AG09309 (cell line): Measurements from ENCODE around the gene TRRAP.

Source experiments
- DNase-seq: peaks from one replicate; pipeline ENCODE4 v3.0.0-alpha.2; 2010; ENCODE audit warnings: low read depth
- H3K4me3 ChIP-seq: 2 replicates; pipeline ENCODE4 v1.5.1; 2011; ENCODE audit warnings: mild to moderate bottlenecking, low read depth, low read length, moderate library complexity; ENCODE audit not compliant: control insufficient read depth
- CTCF ChIP-seq: IDR thresholded peaks from 2 replicates; pipeline ENCODE4 v1.5.1; 2011; ENCODE audit warnings: mild to moderate bottlenecking, low read depth, low read length, inconsistent platforms; ENCODE audit not compliant: insufficient read depth, control insufficient read depth; ENCODE audit errors: missing control alignments

The TRRAP gene

GRCh38 chr7:99014113-99014985 lies 136.0 kb downstream of the TRRAP start:
- no peak for TF ChIP-seq CTCF
- no peak overlapping the region for H3K4me3 ChIP-seq
- no peak for DNase-seq

GRCh38 chr7:99016196-99016595 lies 137.9 kb downstream of the TRRAP start:
- H3K4me3 ChIP-seq = no peak overlapping the region
- TF ChIP-seq CTCF = no peak
- DNase-seq = no peak

- no peak for DNase-seq
- no peak overlapping the region for H3K4me3 ChIP-seq
- no peak for TF ChIP-seq CTCF
These were observed 141.4 kb downstream of the TRRAP start for GRCh38 chr7:99019523-99020412.

GRCh38 chr7:99020413-99020715 lies 142.0 kb downstream of the TRRAP start:
- DNase-seq = no peak
- TF ChIP-seq CTCF = no peak
- H3K4me3 ChIP-seq = no peak overlapping the region

GRCh38 chr7:99021941-99022560 lies 143.7 kb downstream of the TRRAP start:
- no peak for DNase-seq
- no peak overlapping the region for H3K4me3 ChIP-seq
- no peak for TF ChIP-seq CTCF

GRCh38 chr7:99024066-99024465 lies 145.7 kb downstream of the TRRAP start:
- TF ChIP-seq CTCF = no peak
- no peak for DNase-seq
- no peak overlapping the region for H3K4me3 ChIP-seq
